NCI-H2171 treated with DMSO at 0.1 percent for 48 hours (cell line): ENCODE measurements around the gene HACE1.

Source experiments
- DNase-seq: peaks from one replicate; lab custom pipeline; 2025; lab: John Stamatoyannopoulos, UW

Gene HACE1

GRCh38 chr6:104736545-104736944 lies 123.2 kb downstream of the HACE1 start:
- no peak for DNase-seq

DNA sequence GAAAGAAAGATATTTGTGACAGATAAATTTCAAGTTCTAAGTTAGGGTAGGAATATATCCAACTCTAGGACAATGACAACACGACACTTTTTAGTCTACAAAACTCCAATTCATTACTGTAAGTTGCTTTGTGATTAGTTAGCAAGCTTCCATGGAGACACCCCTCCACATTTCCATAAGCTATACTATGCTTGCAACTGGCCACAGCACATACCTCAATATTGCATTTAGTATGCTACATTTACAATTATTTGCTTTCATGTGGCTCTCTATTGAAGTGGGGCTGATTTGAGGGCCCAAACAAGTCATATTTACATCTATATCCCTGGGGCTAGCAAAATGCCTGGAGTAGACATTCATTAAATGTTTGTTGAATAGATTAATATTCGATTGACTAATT lies 129.3 kb downstream of the HACE1 start:
- DNase-seq, result no peak

DNA sequence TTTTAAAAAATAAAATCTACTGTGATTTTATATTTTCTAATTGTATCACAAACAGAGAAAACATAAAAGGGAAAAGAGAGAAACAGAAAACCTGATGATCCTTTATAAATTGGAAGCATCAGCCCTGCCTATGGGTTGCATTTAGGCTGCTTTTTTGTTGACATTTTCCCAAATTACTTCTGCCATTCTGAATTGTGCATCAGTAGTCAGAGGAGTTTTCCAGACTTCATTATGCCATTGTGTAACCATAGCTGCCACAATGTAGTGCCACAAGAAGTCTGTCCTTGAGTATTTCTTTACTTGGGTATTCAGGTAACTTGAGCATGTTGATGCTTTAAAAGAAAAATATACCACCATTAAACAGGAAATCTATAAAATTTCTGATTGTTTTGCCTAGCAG lies 130.3 kb downstream of the HACE1 start:
- DNase-seq, result no peak

DNA sequence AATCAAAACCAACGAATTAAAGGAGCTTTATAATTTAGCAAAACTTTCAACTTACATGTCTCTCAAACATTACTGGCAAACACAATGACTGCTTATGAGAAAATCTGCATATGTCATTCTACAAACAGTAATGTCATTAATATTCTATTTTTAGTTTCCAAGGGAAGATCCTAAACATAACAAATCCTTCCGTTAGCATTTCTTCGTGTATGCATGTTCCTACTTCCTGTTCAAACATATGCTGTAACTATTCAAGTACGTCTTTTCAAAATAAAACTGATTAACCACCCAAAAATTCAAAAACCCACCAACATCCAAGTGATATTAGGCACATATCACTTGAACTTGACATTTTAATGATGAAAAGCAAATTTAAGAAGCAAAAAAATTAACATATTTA lies 131.3 kb downstream of the HACE1 start:
- no peak for DNase-seq

DNA sequence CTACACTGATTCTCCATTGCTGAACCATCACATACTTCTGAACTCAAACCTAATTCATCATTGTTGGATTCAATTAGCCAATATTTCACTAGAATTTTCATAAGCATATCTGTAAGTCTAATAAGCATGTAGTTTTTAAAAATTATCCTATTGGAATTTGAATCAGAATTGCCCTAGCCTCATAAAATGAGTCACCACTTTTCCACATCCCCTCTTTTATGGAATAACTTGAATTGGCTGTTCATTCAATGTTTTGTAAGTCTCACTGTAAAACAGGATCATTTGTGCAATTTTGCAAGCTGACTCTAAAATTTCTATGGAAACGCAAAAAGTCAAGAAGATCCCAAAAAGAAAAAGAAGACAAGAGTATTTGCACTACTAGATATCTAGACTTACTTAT lies 141.0 kb downstream of the HACE1 start:
- no peak for DNase-seq

DNA sequence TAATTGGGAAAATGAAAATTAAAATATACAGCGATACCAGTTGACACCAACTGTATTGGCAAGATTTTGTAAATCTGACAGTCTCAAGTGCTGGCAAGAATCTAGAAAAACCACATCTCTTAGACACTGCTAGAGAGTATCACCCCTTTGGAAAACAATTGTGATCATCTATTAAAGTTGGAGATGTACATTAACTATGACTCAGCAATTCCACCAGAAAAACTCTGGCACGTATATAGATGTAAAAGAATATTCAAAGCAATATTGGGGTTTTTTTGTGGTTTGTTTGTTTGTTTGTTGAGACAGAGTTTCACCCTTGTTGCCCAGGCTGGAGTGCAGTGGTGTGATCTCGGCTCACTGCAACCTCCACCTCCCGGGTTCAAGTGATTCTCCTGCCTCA lies 142.9 kb downstream of the HACE1 start:
- no peak for DNase-seq

DNA sequence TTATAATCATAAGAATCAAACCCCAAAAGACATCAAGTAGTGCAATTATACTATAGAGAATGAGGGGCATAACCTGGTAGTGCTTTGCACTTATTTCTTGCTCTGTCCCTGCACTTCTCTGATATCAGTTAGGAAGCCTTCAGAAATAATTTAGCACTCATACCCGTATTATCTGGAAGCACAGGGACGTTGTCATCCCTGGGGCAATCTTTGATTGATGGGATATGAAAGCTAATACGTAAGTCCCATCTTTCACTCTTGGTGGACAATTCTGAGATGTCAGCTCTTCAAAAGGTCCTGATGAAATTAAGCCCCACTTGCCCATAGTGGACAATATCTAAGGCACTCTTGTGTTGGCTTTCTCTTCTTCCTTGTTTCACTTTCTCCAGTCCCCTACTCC lies 144.9 kb downstream of the HACE1 start:
- DNase-seq, result no peak

DNA sequence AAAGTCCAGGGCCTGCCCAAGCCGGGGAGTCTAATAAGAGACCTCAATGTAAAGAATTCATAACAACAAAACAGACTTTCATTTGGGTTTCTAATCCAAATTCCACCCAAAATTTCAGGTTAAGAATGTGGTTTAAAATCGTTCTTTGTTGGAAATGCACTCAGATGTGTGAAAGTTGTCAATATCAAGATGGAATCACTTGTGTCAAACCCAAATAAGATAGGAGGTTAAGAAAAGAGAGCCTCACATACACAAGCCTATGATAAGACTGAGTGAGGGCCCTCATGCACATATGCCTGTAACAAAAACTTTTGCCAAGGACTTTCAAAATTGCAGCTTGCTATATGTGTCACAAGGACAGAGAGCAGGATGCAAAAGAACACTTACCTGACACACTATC lies 145.7 kb downstream of the HACE1 start:
- DNase-seq, result no peak

GRCh38 chr6:104711371-104711770 lies 148.3 kb downstream of the HACE1 start:
- DNase-seq, result no peak

DNA sequence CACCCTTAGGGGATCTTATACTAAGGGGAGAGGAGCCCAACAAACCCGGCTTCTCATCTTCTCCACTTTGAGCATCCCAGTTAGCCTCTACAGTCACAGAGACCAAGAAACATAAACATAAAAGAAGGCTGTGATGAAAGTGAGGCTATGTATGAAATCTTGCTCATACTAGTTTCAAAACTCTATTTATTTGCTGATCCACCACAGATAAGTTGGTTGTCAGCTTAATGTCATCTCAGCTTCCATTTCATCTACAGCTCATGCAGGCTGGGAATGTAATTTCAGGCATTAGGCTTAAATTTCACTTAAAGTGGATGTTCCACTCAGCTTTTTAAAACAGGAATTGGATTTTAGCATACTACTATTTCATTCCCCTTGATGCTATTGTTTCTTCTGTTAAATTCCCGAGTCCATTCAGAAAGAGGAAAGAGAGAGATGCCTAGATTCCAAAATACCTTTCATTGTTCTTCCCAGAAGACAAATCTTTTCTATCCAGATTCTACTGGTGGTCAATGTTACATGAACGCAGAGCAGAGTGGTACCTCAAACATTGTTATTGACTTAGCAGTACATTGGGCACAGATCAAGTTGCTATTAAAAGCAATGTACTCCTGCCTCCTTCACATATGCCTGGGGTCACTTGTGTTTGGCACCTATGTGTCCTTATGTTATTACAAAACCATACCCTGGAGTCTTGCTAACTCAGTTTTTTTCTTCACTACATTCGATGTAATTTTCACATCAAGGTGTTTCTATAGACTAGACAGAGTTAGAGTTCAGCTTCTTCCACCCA lies 149.0 kb downstream of the HACE1 start:
- DNase-seq, result no peak

DNA sequence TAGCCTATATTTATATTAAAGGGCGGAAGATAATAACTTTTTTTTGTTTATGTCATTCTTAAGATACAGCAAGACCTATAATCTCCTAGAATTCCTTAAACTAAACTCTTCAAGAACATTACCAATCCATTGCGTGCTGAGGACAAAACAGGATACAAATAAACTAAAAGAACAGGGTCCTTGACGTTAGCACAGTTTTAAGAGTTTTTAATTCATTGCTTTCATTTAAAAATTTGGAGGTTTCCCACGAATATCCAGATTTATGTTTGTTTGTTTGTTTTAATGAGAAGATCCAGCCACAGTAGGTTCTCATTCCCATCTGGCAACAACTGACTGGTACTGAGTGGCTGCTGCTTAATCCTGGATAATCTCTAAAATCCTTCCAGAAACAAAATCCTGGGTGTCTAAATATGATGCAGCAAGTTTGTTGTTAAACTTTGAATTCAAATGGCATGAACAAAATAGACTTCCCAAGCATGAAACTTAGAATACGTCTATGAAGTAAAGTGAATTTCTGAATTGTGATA lies 153.7 kb downstream of the HACE1 start:
- no peak for DNase-seq

DNA sequence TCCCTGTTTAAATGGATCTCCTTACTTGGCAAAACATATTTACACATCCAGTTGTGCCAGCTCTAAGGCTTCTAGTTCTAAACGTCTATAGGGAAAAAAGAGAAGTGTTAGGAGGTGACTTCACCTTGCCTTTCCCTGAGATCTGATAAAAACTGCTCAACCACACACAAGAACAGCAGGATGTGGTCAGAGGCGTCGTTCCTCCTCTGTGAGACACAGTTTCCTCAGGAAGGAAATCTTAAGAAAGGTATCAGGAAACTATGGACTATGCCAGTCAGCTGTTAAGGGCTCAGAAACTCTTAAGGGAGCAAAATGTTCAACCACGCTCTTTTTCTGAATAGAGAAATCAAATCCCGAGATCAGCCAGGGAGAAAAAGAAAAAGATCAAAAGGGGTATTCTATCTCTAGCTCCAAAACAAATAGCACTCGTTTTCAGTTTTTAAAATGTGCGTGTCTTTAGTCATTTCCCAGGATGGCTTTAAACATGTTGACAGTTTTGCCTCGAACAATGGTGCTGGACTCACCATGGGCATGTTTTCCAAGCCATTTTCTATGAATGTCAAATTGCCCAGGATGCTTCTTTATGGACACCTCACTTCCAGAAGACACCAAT lies 154.5 kb downstream of the HACE1 start:
- no peak for DNase-seq

GRCh38 chr6:104704191-104704590 lies 155.5 kb downstream of the HACE1 start:
- DNase-seq, result no peak

GRCh38 chr6:104702126-104702841 lies 157.4 kb downstream of the HACE1 start:
- no peak for DNase-seq

- DNase-seq, result no peak
Measured at GRCh38 chr6:104700371-104701185, 159.1 kb downstream of the HACE1 start.

GRCh38 chr6:104699593-104700329 lies 160.0 kb downstream of the HACE1 start:
- DNase-seq, result no peak

- no peak for DNase-seq
Measured at GRCh38 chr6:104698979-104699378, 160.7 kb downstream of the HACE1 start.

GRCh38 chr6:104692008-104692407 lies 167.7 kb downstream of the HACE1 start:
- DNase-seq, result no peak

DNA sequence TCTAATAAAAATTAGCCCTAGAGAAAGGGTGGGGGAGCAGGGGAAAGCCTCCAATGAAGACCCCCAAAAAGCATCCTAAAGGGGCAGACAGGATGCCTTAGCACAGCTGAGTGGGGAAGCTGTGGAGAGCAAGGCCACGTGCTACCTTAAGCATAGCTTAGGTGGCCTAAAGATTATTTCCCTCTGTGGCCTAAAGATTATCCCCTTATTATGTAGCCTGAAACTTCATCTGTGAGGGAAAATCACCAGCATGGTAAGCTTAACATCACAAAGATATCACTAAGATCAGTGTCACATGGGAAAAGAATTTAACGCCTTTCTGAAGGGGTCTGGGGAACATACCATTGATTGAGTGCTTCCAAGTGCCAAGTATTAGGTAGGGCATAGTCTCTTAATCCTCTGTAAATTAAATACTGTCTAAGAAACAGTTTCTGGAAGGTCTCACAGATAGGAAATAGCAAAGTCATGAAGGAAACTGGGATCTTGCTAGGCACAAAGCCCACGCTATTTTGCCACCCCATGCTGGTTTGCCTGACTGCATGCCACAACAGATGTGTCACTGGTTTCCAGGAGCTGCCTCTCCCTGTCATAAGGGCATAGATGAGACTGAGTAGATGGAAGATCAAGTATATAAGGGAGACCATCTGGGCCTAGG lies 170.0 kb downstream of the HACE1 start:
- no peak for DNase-seq

DNA sequence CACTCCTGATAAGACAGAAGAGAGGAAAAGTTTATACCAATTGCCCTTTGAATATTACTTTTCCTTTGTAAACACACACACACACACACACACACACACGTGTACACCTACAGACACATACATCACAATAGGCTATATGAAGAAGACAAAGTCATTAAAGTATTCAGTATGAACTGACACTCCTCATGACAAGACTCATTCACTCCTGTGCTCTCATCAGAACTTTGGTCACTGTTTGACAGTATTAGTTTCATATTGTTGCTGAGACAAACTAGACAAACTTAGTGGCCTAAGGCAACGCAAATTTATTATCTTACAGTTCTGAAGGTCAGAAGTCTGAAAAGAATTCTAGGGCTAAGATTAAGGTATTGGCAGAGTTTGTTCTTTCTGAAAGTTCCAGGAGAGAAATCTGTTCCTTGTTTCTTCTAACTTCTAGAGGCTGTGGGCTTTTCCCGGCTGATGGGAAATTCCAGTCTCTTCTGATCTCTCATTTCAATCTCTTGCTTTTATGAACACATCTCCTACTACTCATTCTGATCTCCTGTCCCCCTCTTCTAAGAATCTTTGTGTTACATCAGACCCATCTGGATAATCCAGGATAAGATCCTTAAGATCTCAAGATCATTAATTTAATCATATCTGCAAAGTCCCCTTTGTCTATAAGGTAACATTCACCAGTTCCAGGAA lies 171.3 kb downstream of the HACE1 start:
- DNase-seq, result no peak
